Mesenchymal stem cell (in vitro differentiated cells and primary cell): ENCODE results near the gene PPP1R9A.

Experiments
- DNase-seq: peaks from one replicate; pipeline ENCODE4 v3.0.0-alpha.2; 2013
- H2AFZ ChIP-seq: one replicate; pipeline ENCODE4 v1.6.1; 2013; ENCODE audit warnings: low read depth, mild to moderate bottlenecking, control low read depth, inconsistent platforms, low read length, moderate library complexity
- H2AK5ac ChIP-seq: 2 replicates; pipeline ENCODE4 v1.6.1; 2013; ENCODE audit warnings: low read length, moderate library complexity, mild to moderate bottlenecking, inconsistent platforms; ENCODE audit not compliant: severe bottlenecking
- H2BK120ac ChIP-seq: one replicate; pipeline ENCODE4 v1.6.1; 2013; ENCODE audit warnings: low read depth, mild to moderate bottlenecking, inconsistent platforms, low read length, moderate library complexity
- H2BK12ac ChIP-seq, 2 experiments: one replicate each; pipeline ENCODE4 v1.6.1; 2013; ENCODE audit warnings: inconsistent platforms in 2 of 2, low read length in 2 of 2, mild to moderate bottlenecking in 2 of 2, moderate library complexity in 2 of 2, control low read depth in 1 of 2
- H2BK15ac ChIP-seq: one replicate; pipeline ENCODE4 v1.6.1; 2013; ENCODE audit warnings: mild to moderate bottlenecking, low read depth, inconsistent platforms; ENCODE audit not compliant: poor library complexity, severe bottlenecking
- H2BK5ac ChIP-seq: 2 replicates; pipeline ENCODE4 v1.6.1; 2013; ENCODE audit warnings: low read depth, mild to moderate bottlenecking, low read length, control low read depth, inconsistent platforms; ENCODE audit not compliant: poor library complexity, severe bottlenecking
- H3K14ac ChIP-seq, 2 experiments: one replicate each; pipeline ENCODE4 v1.6.1; 2013; ENCODE audit warnings: inconsistent platforms in 2 of 2, low read length in 2 of 2, control low read depth in 1 of 2, mild to moderate bottlenecking in 1 of 2, moderate library complexity in 1 of 2
- H3K18ac ChIP-seq, 2 experiments: one replicate each; pipeline ENCODE4 v1.6.1; 2013; ENCODE audit warnings: inconsistent platforms in 2 of 2, low read length in 2 of 2, control low read depth in 1 of 2, low read depth in 1 of 2, mild to moderate bottlenecking in 1 of 2
- H3K23ac ChIP-seq, 2 experiments: one replicate each; pipeline ENCODE4 v1.6.1; 2013; ENCODE audit warnings: inconsistent platforms in 2 of 2, low read length in 2 of 2, mild to moderate bottlenecking in 2 of 2, moderate library complexity in 2 of 2, control low read depth in 1 of 2
- H3K27ac ChIP-seq: 2 replicates; pipeline ENCODE4 v1.5.1; 2013; ENCODE audit warnings: mild to moderate bottlenecking, moderate library complexity, low read length, control low read depth, inconsistent platforms; ENCODE audit not compliant: poor library complexity, severe bottlenecking
- H3K27me3 ChIP-seq, 2 experiments: 2 replicates each; pipeline versions ENCODE4 v1.6.1 to v1.7.0; 2013; ENCODE audit warnings: low read length in 2 of 2, mild to moderate bottlenecking in 2 of 2, moderate library complexity in 2 of 2, control low read depth in 1 of 2, inconsistent platforms in 1 of 2; ENCODE audit not compliant: control insufficient read depth in 1 of 2, insufficient read depth in 1 of 2
- H3K36me3 ChIP-seq, 2 experiments: 2 replicates each; pipeline versions ENCODE4 v1.6.1 to v1.7.0; 2013; ENCODE audit warnings: low read length in 2 of 2, control low read depth in 1 of 2, inconsistent platforms in 1 of 2, low read depth in 1 of 2, mild to moderate bottlenecking in 1 of 2; ENCODE audit not compliant: insufficient read depth in 2 of 2, control insufficient read depth in 1 of 2
- H3K4ac ChIP-seq, 2 experiments: one replicate each; pipeline ENCODE4 v1.6.1; 2013; ENCODE audit warnings: inconsistent platforms in 2 of 2, low read length in 2 of 2, mild to moderate bottlenecking in 2 of 2, moderate library complexity in 2 of 2, control low read depth in 1 of 2, low read depth in 1 of 2
- H3K4me1 ChIP-seq: 2 replicates; pipeline ENCODE4 v1.6.1; 2013; ENCODE audit warnings: low read depth, low read length, control low read depth; ENCODE audit not compliant: control insufficient read depth, insufficient read depth
- H3K4me2 ChIP-seq: 2 replicates; pipeline ENCODE4 v1.6.1; 2013; ENCODE audit warnings: low read length, mild to moderate bottlenecking, inconsistent platforms; ENCODE audit not compliant: poor library complexity, severe bottlenecking
- H3K4me3 ChIP-seq, 2 experiments: 2 replicates each; pipeline versions ENCODE4 v1.5.1 to v1.7.0; 2013; ENCODE audit warnings: low read length in 2 of 2, mild to moderate bottlenecking in 2 of 2, control low read depth in 1 of 2, low read depth in 1 of 2; ENCODE audit not compliant: insufficient read depth in 1 of 2
- H3K79me1 ChIP-seq: replicated peaks from 2 replicates; pipeline ENCODE4 v1.6.1; 2013; ENCODE audit warnings: mild to moderate bottlenecking, control low read depth, low read length, inconsistent platforms; ENCODE audit not compliant: poor library complexity, severe bottlenecking
- H3K9ac ChIP-seq: 2 replicates; pipeline ENCODE4 v1.7.0; 2013; ENCODE audit warnings: mild to moderate bottlenecking, low read length, moderate library complexity
- H3K9me3 ChIP-seq: 2 replicates; pipeline ENCODE4 v1.7.0; 2013; ENCODE audit warnings: mild to moderate bottlenecking, low read length; ENCODE audit not compliant: control insufficient read depth
- H4K8ac ChIP-seq: one replicate; pipeline ENCODE4 v1.6.1; 2013; ENCODE audit warnings: inconsistent platforms, mild to moderate bottlenecking, low read length, moderate library complexity
- H4K91ac ChIP-seq: one replicate; pipeline ENCODE4 v1.6.1; 2013; ENCODE audit warnings: mild to moderate bottlenecking, low read length, inconsistent platforms
- WGBS: methylation state at CpG from one replicate; pipeline ENCODE4 v1.1.7; 2013; ENCODE audit warnings: mixed read lengths; 5-methylcytosine and 5-hydroxymethylcytosine counted together

The PPP1R9A gene

GRCh38 chr7:95155965-95156364 lies 248.6 kb downstream of the PPP1R9A start:
- Histone ChIP-seq H4K91ac (no peak overlapping the region), H2AK5ac (no peak overlapping the region), H3K9me3 (peaks cover 7% of the 10 kb centered on the region), H3K4ac (no peak overlapping the region), H4K8ac (no peak overlapping the region), H3K36me3 (peaks cover 0 to 4% of the 10 kb centered on the region in 2 experiments), H2BK120ac (no peak overlapping the region), H2BK12ac (no peak overlapping the region), H3K18ac (no peak overlapping the region), H3K9ac (no peak overlapping the region), H3K4me2 (no peak overlapping the region), H2AFZ (no peak overlapping the region), H2BK15ac (no peak overlapping the region), H3K14ac (no peak overlapping the region), H3K23ac (no peak overlapping the region), H2BK5ac (no peak overlapping the region), H3K27ac (no peak overlapping the region), H3K4me1 (no peaks in the 10 kb centered on the region), H3K4me3 (no peak overlapping the region), H3K79me1 (peaks cover 3% of the 10 kb centered on the region), H3K27me3 (no peaks in the 10 kb centered on the region)
- no peak for DNase-seq
- WGBS: 98% methylated on average over 5 of the region's 5 CpGs

DNA sequence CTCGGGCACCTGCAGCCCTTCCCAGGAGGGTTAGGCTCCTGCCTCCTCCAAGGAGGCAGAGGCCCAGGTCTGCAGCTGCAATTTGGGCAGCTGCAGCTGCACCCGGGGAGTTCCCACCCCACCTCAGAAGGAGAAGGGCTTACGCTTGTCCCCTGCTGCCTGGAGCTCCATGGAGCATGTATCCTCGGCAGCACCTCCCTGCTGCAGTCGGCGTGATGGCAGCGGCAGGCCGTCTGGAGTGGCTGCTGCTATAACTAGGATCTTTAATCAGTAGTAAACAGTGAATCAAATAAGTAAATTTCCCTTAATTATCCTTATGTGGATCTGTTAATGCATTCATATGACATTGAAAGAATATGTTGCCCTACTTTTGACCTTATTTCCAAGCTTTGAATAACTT lies 250.0 kb downstream of the PPP1R9A start:
- H3K27ac ChIP-seq: no peak overlapping the region
- no peak overlapping the region for H4K8ac ChIP-seq
- no peak overlapping the region for H2BK15ac ChIP-seq
- H2BK120ac ChIP-seq: no peak overlapping the region
- no peak overlapping the region for H3K4me3 ChIP-seq
- no peak overlapping the region for H2BK5ac ChIP-seq
- H2AK5ac ChIP-seq: no peak overlapping the region
- no peak overlapping the region for H3K14ac ChIP-seq
- H4K91ac ChIP-seq: no peak overlapping the region
- H3K9me3 ChIP-seq: peaks cover 7% of the 10 kb centered on the region
- H3K4me2 ChIP-seq: no peak overlapping the region
- no peak overlapping the region for H3K9ac ChIP-seq
- peaks cover 0 to 4% of the 10 kb centered on the region in 2 experiments for H3K36me3 ChIP-seq
- DNase-seq: no peak
- H2AFZ ChIP-seq: no peak overlapping the region
- WGBS: 87% methylated on average over 3 of the region's 8 CpGs
- no peak overlapping the region for H3K4ac ChIP-seq
- no peak overlapping the region for H3K23ac ChIP-seq
- H3K79me1 ChIP-seq: peaks cover 3% of the 10 kb centered on the region
- no peaks in the 10 kb centered on the region for H3K27me3 ChIP-seq
- H3K4me1 ChIP-seq: no peaks in the 10 kb centered on the region
- H2BK12ac ChIP-seq: no peak overlapping the region
- H3K18ac ChIP-seq: no peak overlapping the region

GRCh38 chr7:95169678-95170077 lies 262.3 kb downstream of the PPP1R9A start:
- no peak overlapping the region for H3K4ac ChIP-seq
- no peak overlapping the region for H3K14ac ChIP-seq
- no peak overlapping the region for H2AFZ ChIP-seq
- no peaks in the 10 kb centered on the region for H3K27me3 ChIP-seq
- no peaks in the 10 kb centered on the region for H3K79me1 ChIP-seq
- no peak overlapping the region for H3K27ac ChIP-seq
- no peak for DNase-seq
- no peaks in the 10 kb centered on the region for H3K36me3 ChIP-seq
- H3K9me3 ChIP-seq: no peaks in the 10 kb centered on the region
- H3K18ac ChIP-seq: no peak overlapping the region
- no peak overlapping the region for H2BK5ac ChIP-seq
- no peak overlapping the region for H3K4me2 ChIP-seq
- H2BK15ac ChIP-seq: no peak overlapping the region
- no peak overlapping the region for H3K9ac ChIP-seq
- H3K4me1 ChIP-seq: no peaks in the 10 kb centered on the region
- H2BK12ac ChIP-seq: no peak overlapping the region
- no peak overlapping the region for H2BK120ac ChIP-seq
- no peak overlapping the region for H2AK5ac ChIP-seq
- no peak overlapping the region for H4K91ac ChIP-seq
- H4K8ac ChIP-seq: no peak overlapping the region
- no peak overlapping the region for H3K4me3 ChIP-seq
- no peak overlapping the region for H3K23ac ChIP-seq

- peaks cover 9% of the 10 kb centered on the region for H3K9me3 ChIP-seq
- no peak overlapping the region for H4K8ac ChIP-seq
- no peak overlapping the region for H2BK120ac ChIP-seq
- H3K4me3 ChIP-seq: no peak overlapping the region
- no peak for DNase-seq
- no peaks in the 10 kb centered on the region for H3K79me1 ChIP-seq
- H3K14ac ChIP-seq: no peak overlapping the region
- no peak overlapping the region for H3K27ac ChIP-seq
- H2BK5ac ChIP-seq: no peak overlapping the region
- no peaks in the 10 kb centered on the region for H3K27me3 ChIP-seq
- H3K4me2 ChIP-seq: no peak overlapping the region
- H2BK12ac ChIP-seq: no peak overlapping the region
- no peaks in the 10 kb centered on the region for H3K4me1 ChIP-seq
- no peaks in the 10 kb centered on the region for H3K36me3 ChIP-seq
- H2AFZ ChIP-seq: no peak overlapping the region
- 78% methylated on average over 1 of the region's 1 CpG for WGBS
- no peak overlapping the region for H3K4ac ChIP-seq
- no peak overlapping the region for H3K18ac ChIP-seq
- H3K9ac ChIP-seq: no peak overlapping the region
- H2AK5ac ChIP-seq: no peak overlapping the region
- H4K91ac ChIP-seq: no peak overlapping the region
- H3K23ac ChIP-seq: no peak overlapping the region
- H2BK15ac ChIP-seq: no peak overlapping the region
These were observed 265.0 kb downstream of the PPP1R9A start for GRCh38 chr7:95172420-95172819.
